Endothelial cell of umbilical vein (primary cell): ENCODE results near the gene MB. TPM values are rescaled to one million over a fixed set of nuclear protein-coding genes. Genes with fewer than 3 reads are reported as not detected.

ENCODE experiments used
- BruUV-seq: library from RNA; stranded (reverse); fragments of 400-500 nt; replicated peaks from 2 replicates; lab custom pipeline; 2021; lab: Mats Ljungman, UMichigan
- CTCF ChIA-PET: fragments of 300-600, 350-600 bp; sonication (Branson Sonifier 250); formaldehyde crosslinking; loops from one replicate; lab custom pipeline; 2021; ENCODE audit warnings: antibody characterized with exemption, inconsistent platforms; lab: Charles Lee
- POLR2A ChIA-PET: fragments of 300-600, 350-600 bp; sonication (Branson Sonifier 250); formaldehyde crosslinking; loops from one replicate; lab custom pipeline; 2021; ENCODE audit warnings: antibody characterized with exemption, inconsistent platforms; lab: Charles Lee
- DNase-seq: peaks from one replicate; pipeline ENCODE4 v3.0.0-alpha.2; 2011; ENCODE audit warnings: low read depth, low spot score
- FAIRE-seq: peaks from 2 replicates; lab custom pipeline; 2011; peaks lifted over from hg19 to GRCh38; lab: Jason Lieb, UNC
- H2AFZ ChIP-seq: 2 replicates; pipeline ENCODE4 v1.6.0; 2012; ENCODE audit warnings: low read depth, low read length, control low read depth, inconsistent platforms
- H3K27ac ChIP-seq: 2 replicates; pipeline ENCODE4 v1.5.1; 2011; ENCODE audit warnings: low read depth, mild to moderate bottlenecking, control low read depth, low read length, moderate library complexity; ENCODE audit not compliant: insufficient read depth
- H3K27me3 ChIP-seq, 2 experiments: 2 replicates each; pipeline versions ENCODE4 v1.6.0 to v1.6.1; 2011; ENCODE audit warnings: low read length in 2 of 2, mixed read lengths in 1 of 2; ENCODE audit not compliant: control insufficient read depth in 2 of 2, insufficient read depth in 2 of 2
- H3K36me3 ChIP-seq, 2 experiments: 2 replicates in 1 of 2; 3 replicates in 1 of 2; pipeline ENCODE4 v1.5.1; 2011; ENCODE audit warnings: low read length in 2 of 2, mild to moderate bottlenecking in 1 of 2, moderate library complexity in 1 of 2; ENCODE audit not compliant: control insufficient read depth in 2 of 2, insufficient read depth in 2 of 2; ENCODE audit errors: extremely low read depth in 1 of 2
- H3K4me1 ChIP-seq: 3 replicates; pipeline ENCODE4 v1.5.1; 2011; ENCODE audit warnings: mild to moderate bottlenecking, low read length; ENCODE audit not compliant: control insufficient read depth, insufficient read depth; ENCODE audit errors: extremely low read depth
- H3K4me2 ChIP-seq: 2 replicates; pipeline ENCODE4 v1.6.1; 2011; ENCODE audit warnings: low read length, control low read depth, mixed read lengths; ENCODE audit not compliant: insufficient read depth
- H3K4me3 ChIP-seq, 3 experiments: fragments of 200-600 bp in 1 of 3; sonication (generic), shearing (Covaris generic) in 1 of 3; replicated peaks in 1 of 3; 2 replicates each; pipeline ENCODE4 v1.5.1; 2011 to 2016; ENCODE audit warnings: control low read depth in 3 of 3, low read length in 3 of 3, mild to moderate bottlenecking in 2 of 3, inconsistent platforms in 1 of 3, low read depth in 1 of 3, moderate library complexity in 1 of 3; ENCODE audit not compliant: insufficient read depth in 1 of 3
- H3K79me2 ChIP-seq: 2 replicates; pipeline ENCODE4 v1.6.0; 2012; ENCODE audit warnings: low read length, inconsistent platforms; ENCODE audit not compliant: control insufficient read depth, insufficient read depth
- H3K9ac ChIP-seq: replicated peaks from 2 replicates; pipeline ENCODE3; 2011; ENCODE audit warnings: low read length, control low read depth; ENCODE audit not compliant: insufficient read depth; ENCODE audit errors: extremely low read depth
- H3K9me1 ChIP-seq: replicated peaks from 3 replicates; pipeline ENCODE4 v1.6.0; 2011; ENCODE audit warnings: mild to moderate bottlenecking, low read length; ENCODE audit not compliant: control insufficient read depth, insufficient read depth; ENCODE audit errors: extremely low read depth
- H3K9me3 ChIP-seq: replicated peaks from 2 replicates; pipeline ENCODE4 v1.5.1; 2012; ENCODE audit warnings: low read length, inconsistent platforms; ENCODE audit not compliant: control insufficient read depth, insufficient read depth
- H4K20me1 ChIP-seq: replicated peaks from 2 replicates; pipeline ENCODE3; 2011; ENCODE audit warnings: mild to moderate bottlenecking, low read length; ENCODE audit not compliant: control insufficient read depth, insufficient read depth; ENCODE audit errors: extremely low read depth
- JUN ChIP-seq: IDR thresholded peaks from 2 replicates; pipeline ENCODE4 v1.6.1; 2011; ENCODE audit warnings: borderline replicate concordance, low read depth; ENCODE audit not compliant: insufficient read length, insufficient read depth
- POLR2A ChIP-seq: IDR thresholded peaks from 2 replicates; pipeline ENCODE4 v1.6.1; 2012; ENCODE audit warnings: low read depth, mild to moderate bottlenecking, control low read depth, low read length
- dilution Hi-C: fragments of 300-500 bp; cut with MboI; formaldehyde crosslinking; loops from one replicate; pipeline ENCODE4 v1.15.0; 2019; ENCODE audit warnings: low sequenced_read_pairs; ENCODE audit not compliant: extremely low pct_ligation_motif_present
- intact Hi-C: fragments of 100-400 bp; cut with micrococcal nuclease; formaldehyde crosslinking; loops from one replicate; pipeline ENCODE4 v1.10.0; 2022
- polyA plus RNA-seq, 4 experiments: library from polyadenylated mRNA; depleted of rRNA in 3 of 4; stranded (reverse) in 3 of 4; unstranded in 1 of 4; fragments of >200 nt; gene quantifications; 2 replicates each; pipeline versions ENCODE4 v1.2.1 to v1.2.3, GENCODE V29; 2011 to 2012; ENCODE audit warnings: missing spikeins in 1 of 4
- total RNA-seq: library from RNA; stranded (reverse); gene quantifications from 2 replicates; pipeline ENCODE4 v1.2.3, GENCODE V29; 2021

Gene MB
- total and polyA plus RNA-seq, 2 donors (not counting 3 experiments of a cell fraction or from before 2014, with no cell fraction given), result not detected

DNA sequence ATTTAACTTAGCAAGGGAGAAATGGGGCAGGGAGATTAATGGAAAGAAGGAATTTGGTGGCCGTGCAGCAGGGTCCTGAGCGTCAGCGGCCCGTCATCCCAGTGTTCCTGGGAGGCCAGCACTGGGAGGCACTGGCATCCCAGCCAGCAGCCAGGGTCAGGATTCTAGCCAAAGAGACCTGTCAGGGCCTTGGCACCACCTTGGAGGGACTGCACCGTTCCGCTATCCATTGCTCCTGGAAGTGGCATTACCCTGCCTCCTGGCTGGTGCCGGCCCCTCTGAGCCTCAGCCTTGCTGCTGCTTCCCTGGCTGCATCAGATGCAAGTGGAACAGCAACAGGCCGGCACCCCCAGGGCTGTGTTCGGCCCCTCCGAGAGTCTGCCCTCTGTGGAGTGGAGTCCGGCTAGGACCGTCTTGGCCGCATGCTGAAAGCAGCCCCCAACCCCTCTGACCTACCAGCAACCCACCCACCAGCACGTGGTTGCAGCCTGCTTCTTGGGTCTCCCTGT, 46.4 kb downstream of the MB start:
- Histone ChIP-seq H3K4me3 (no peak overlapping the region), H3K36me3 (no peaks in the 10 kb centered on the region), H4K20me1 (no peaks in the 10 kb centered on the region), H3K4me1 (no peaks in the 10 kb centered on the region), H3K9me1 (no peaks in the 10 kb centered on the region), H3K9ac (no peak overlapping the region), H3K27me3 (peaks cover under 1 to 2% of the 10 kb centered on the region in 2 experiments), H3K79me2 (no peaks in the 10 kb centered on the region), H3K27ac (no peak overlapping the region), H3K9me3 (no peaks in the 10 kb centered on the region), H2AFZ (no peak overlapping the region), H3K4me2 (no peak overlapping the region)
- no peak for TF ChIP-seq JUN
- intact Hi-C loops (no loop called here), dilution Hi-C loops (no loop called here)
- no TSS peak for BruUV-seq
- ChIA-PET POLR2A (no interaction called here), CTCF (interaction anchor here (1.5 kb wide), 1 partner anchor 140 kb away, joined by 7 read pairs; no protein-coding TSS in a partner anchor)
- DNase-seq (no peak), FAIRE-seq (no peak)

DNA sequence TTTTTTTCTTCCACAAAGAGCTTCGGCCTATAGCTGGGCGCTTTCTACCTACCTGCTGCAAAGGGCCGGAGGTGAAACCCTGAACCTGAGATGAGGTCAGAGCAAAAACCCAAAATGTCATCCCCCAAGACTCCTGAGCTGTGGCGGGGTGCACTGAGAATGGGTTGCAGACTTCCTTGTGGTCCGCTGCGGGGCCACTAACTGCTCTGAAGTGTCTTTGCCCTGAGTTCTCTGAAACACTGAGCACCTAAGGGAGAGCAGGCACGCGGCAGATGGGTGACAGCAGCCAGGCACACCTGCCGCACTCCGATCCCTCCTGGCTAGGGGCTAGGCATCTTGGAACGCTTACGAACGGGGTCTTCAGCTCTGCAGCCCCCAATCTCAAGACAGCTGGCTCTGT, 47.2 kb downstream of the MB start:
- Histone ChIP-seq H4K20me1 (no peaks in the 10 kb centered on the region), H3K9me1 (no peaks in the 10 kb centered on the region), H3K9me3 (no peaks in the 10 kb centered on the region), H2AFZ (no peak overlapping the region), H3K4me3 (no peak overlapping the region), H3K4me2 (no peak overlapping the region), H3K27me3 (peaks cover 2 to 4% of the 10 kb centered on the region in 2 experiments), H3K9ac (no peak overlapping the region), H3K79me2 (no peaks in the 10 kb centered on the region), H3K36me3 (no peaks in the 10 kb centered on the region), H3K27ac (no peak overlapping the region), H3K4me1 (no peaks in the 10 kb centered on the region)
- intact Hi-C loops, result no loop called here
- no TSS peak for BruUV-seq
- ChIA-PET CTCF (interaction anchor here (1.5 kb wide), 1 partner anchor 139 kb away, joined by 7 read pairs; no protein-coding TSS in a partner anchor), POLR2A (no interaction called here)
- DNase-seq (no peak), FAIRE-seq (no peak)
- TF ChIP-seq POLR2A, result no peak
- dilution Hi-C loops, result no loop called here
